Breast epithelium (tissue), 3 donors: ENCODE measurements around the gene KCNG1.

Experiments
- CTCF ChIP-seq, 3 donors: fragments of 450-650 bp; IDR thresholded peaks; one replicate each; pipeline ENCODE4 v1.5.1; 2016 to 2017; ENCODE audit warnings: antibody characterized with exemption in 3 of 3, mild to moderate bottlenecking in 3 of 3, moderate library complexity in 3 of 3
- POLR2A ChIP-seq: fragments of 450-650 bp; IDR thresholded peaks from one replicate; pipeline ENCODE4 v1.6.1; 2016; ENCODE audit warnings: antibody characterized with exemption, mild to moderate bottlenecking, moderate library complexity
- POLR2AphosphoS5 ChIP-seq, 3 donors: sonication (generic); formaldehyde crosslinking; IDR thresholded peaks; one replicate each; pipeline ENCODE4 v1.6.1; 2017; ENCODE audit warnings: antibody characterized with exemption in 3 of 3

GRCh38 chr20:50969435-50969834 is 53.5 kb downstream of the KCNG1 start:
- TF ChIP-seq CTCF (IDR thresholded peaks at IDR 0.05) (no peak), POLR2A (no peak), POLR2AphosphoS5 (IDR thresholded peaks at IDR 0.05) (no peak)
